Testis (tissue), 3 donors: ENCODE data around the gene PRMT7. TPM values are rescaled to one million over a fixed set of nuclear protein-coding genes. Genes with fewer than 3 reads are reported as not detected.

Source experiments
- DNase-seq: peaks from one replicate; pipeline ENCODE4 v3.0.0-alpha.2; 2019
- H3K27ac ChIP-seq, 2 donors: fragments of 200-600 bp; sonication (generic); one replicate each; pipeline ENCODE4 v1.5.1; 2019
- H3K27me3 ChIP-seq: fragments of 200-600 bp; sonication (generic); one replicate; pipeline ENCODE4 v1.5.1; 2019
- H3K36me3 ChIP-seq: fragments of 200-600 bp; sonication (generic); one replicate; pipeline ENCODE4 v1.5.1; 2017; ENCODE audit warnings: low read depth; ENCODE audit errors: missing control alignments
- H3K4me1 ChIP-seq: fragments of 200-600 bp; sonication (generic); one replicate; pipeline ENCODE4 v1.5.1; 2019
- H3K4me3 ChIP-seq, 2 donors: fragments of 200-600 bp; sonication (generic); one replicate each; pipeline ENCODE4 v1.5.1; 2017 to 2019
- H3K9me3 ChIP-seq: fragments of 200-600 bp; sonication (generic); one replicate; pipeline ENCODE4 v1.5.1; 2017
- CTCF ChIP-seq, 3 experiments: fragments of 450-650 bp in 2 of 3; fragments of 200-600 bp in 1 of 3; sonication (generic) in 1 of 3; IDR thresholded peaks; one replicate each; pipeline ENCODE4 v1.5.1; 2016 to 2019; ENCODE audit warnings: antibody characterized with exemption in 3 of 3, mild to moderate bottlenecking in 2 of 3, moderate library complexity in 1 of 3
- POLR2A ChIP-seq: fragments of 450-650 bp; IDR thresholded peaks from one replicate; pipeline ENCODE4 v1.6.1; 2017; ENCODE audit warnings: antibody characterized with exemption, mild to moderate bottlenecking, moderate library complexity
- WGBS, 2 donors: methylation state at CpG; one replicate each; pipeline ENCODE4 v1.1.5; 2018; 5-methylcytosine and 5-hydroxymethylcytosine counted together
- intact Hi-C: fragments of 100-400 bp; cut with DNase I; formaldehyde crosslinking; loops from one replicate; pipeline ENCODE4 v1.15.1; 2023; ENCODE audit warnings: low total_unique reads
- polyA plus RNA-seq: library from polyadenylated mRNA; stranded (reverse); fragments of 350-450 nt; fragmentation: Illumina TruSeq; extraction: RNeasy Lipid Tissue Mini Kit (QIAGEN cat#74804); gene quantifications from one replicate; pipeline ENCODE4 v1.2.3, GENCODE V29; 2014; ENCODE audit warnings: low read depth, low replicate concordance; ENCODE audit not compliant: insufficient read depth
- total RNA-seq, 2 donors: library from RNA; depleted of rRNA; stranded (reverse); fragments of >200 nt; gene quantifications; one replicate each; pipeline ENCODE4 v1.2.3, GENCODE V29; 2016

PRMT7 gene
- total and polyA plus RNA-seq, 3 donors from 2014 or later = 47.9 to 111 (median 99.3) TPM

DNA sequence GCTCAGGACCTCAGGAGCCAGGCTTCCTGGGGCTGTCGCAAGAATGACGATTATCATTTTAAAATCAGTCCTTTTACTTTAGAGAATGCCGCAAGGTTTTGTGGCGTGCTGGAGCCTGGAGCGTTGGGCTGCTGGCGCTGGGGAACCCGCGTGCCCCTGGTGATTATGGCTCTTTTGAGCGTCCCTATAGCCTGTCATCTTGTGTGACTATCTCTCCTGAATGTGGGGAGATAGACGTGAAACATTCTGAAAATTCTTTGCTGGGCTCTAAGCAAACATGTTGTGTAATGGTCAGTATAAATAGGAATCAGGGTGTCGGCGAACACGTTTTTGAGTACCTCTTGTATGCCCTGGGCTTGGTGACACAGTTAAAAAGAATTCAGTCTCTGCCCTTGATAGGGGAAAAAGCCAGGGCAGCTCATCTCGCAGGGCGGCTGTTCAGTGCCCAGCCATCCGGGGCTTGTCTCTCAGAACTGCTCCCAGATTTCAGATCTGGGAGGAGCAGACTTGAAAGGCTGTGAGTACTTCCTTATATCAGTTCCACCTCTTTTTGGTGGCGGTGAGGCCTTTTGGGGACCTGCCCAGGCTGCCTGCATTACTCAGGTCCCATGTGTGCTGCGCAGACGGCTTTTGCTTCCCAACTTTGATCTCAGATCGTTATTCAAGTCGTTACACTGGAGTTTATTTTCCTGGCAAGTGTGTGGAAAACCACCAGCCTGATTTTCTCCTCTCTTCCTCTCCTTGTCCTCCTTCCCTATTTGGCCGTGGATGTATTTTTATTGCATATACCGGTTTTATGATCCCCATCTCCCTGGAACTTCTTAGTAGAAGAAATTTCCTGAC is 45.5 kb upstream of the PRMT7 start:
- H3K27ac ChIP-seq = peak overlapping the region; percentile 86 to 94
- WGBS, 2 donors = 2 to 3% methylated on average over 23 of the region's 23 CpGs
- H3K27me3 ChIP-seq = no peaks in the 10 kb centered on the region
- no peak for TF ChIP-seq CTCF (IDR thresholded peaks at IDR 0.05)
- TF ChIP-seq POLR2A = no peak
- peaks cover 23% of the 10 kb centered on the region for H3K4me1 ChIP-seq
- H3K36me3 ChIP-seq = no peaks in the 10 kb centered on the region
- H3K9me3 ChIP-seq = no peaks in the 10 kb centered on the region
- peak; percentile 59 for DNase-seq
- H3K4me3 ChIP-seq = peak overlapping the region; percentile 82 to 84
- intact Hi-C loops = loop anchor here (2.0 kb wide), 1 partner anchor 64 kb away; no protein-coding TSS in a partner anchor

DNA sequence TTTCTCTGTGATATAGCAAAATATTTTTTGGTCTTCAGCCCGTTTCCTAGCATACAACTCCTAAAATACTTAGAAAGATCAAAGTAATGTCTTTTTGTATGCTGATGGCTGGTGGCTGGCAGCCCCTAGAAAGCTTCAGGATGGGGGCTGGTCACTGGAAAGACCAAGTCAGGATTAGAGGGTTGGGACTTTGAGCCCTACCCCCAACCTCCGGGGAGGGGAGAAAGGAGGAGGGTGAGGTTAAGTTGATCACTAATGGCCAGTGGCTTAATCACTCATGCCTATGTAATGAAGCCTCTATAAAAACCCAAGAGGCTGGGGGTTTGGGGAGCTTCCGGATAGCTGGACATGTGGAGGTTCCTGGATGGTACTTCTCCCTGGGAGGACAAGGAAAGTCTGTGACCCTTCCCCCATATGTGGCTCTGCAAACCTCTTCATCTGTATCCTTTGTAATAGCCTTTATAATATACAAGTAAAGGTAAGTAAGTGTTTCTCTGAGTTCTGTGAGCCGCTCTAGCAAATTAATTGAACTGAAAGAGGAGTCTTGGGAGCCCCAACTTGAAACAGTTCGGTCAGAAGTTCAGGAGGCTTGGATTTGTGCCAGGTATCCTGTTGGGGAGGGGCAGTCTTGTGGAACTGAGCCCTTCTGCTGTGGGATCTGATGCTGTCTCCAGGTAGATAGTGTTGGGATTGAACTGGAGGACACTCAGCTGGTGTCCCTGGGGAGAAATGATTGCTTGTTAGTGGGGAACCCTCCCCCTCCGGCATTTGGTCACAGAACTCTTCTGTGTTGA is 43.0 kb upstream of the PRMT7 start:
- Histone ChIP-seq H3K27ac (no peak overlapping the region), H3K27me3 (no peaks in the 10 kb centered on the region), H3K4me3 (no peak overlapping the region), H3K4me1 (peaks cover 46% of the 10 kb centered on the region), H3K9me3 (no peaks in the 10 kb centered on the region), H3K36me3 (no peaks in the 10 kb centered on the region)
- 66 to 67% methylated on average over 6 of the region's 6 CpGs for WGBS, 2 donors
- DNase-seq = no peak
- TF ChIP-seq POLR2A = no peak
- no peak for TF ChIP-seq CTCF (IDR thresholded peaks at IDR 0.05)
- intact Hi-C loops = no loop called here

DNA sequence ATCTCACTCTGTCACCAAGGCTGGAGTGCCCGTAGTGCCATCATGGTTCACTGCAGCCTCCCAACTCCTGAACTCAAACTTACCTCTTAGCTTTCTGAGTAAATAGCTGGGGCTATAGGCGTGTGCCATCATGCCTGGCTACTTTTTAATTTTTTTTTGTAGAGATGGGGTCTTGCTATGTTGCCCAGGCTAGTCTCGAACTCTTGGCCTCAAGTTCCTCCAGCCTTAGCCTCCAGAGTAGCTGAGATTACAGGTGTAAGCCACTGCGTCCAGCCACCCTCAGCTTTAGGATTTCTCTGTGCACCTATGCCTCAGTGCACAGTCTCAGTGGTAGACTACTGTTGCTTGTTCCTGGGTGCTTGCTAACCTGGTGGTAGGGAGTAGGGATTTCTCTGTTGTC is 41.0 kb upstream of the PRMT7 start:
- TF ChIP-seq POLR2A (no peak), CTCF (IDR thresholded peaks at IDR 0.05) (no peak)
- Histone ChIP-seq H3K4me3 (no peak overlapping the region), H3K27me3 (no peaks in the 10 kb centered on the region), H3K36me3 (no peaks in the 10 kb centered on the region), H3K4me1 (peaks cover 49% of the 10 kb centered on the region), H3K27ac (peak overlapping the region; percentile 44 to 57), H3K9me3 (no peaks in the 10 kb centered on the region)
- intact Hi-C loops = no loop called here
- no peak for DNase-seq
- 95 to 100% methylated on average over 4 of the region's 4 CpGs for whole genome bisulfite sequencing, 2 donors

GRCh38 chr16:68270353-68270752 is 40.5 kb upstream of the PRMT7 start:
- peak overlapping the region; percentile 44 to 57 for H3K27ac ChIP-seq
- no peaks in the 10 kb centered on the region for H3K36me3 ChIP-seq
- H3K27me3 ChIP-seq = no peaks in the 10 kb centered on the region
- H3K9me3 ChIP-seq = no peaks in the 10 kb centered on the region
- 0% methylated on average over 1 of the region's 1 CpG for WGBS, 2 donors
- no peak overlapping the region for H3K4me3 ChIP-seq
- TF ChIP-seq POLR2A (no peak), CTCF (IDR thresholded peaks at IDR 0.05) (no peak)
- DNase-seq = no peak
- H3K4me1 ChIP-seq = peaks cover 46% of the 10 kb centered on the region
- intact Hi-C loops = no loop called here
